GM18861 (cell line): Measurements from ENCODE around the gene NELL1.

Source experiments
- ATAC-seq: cut with Tn5 transposase; IDR thresholded peaks from one replicate; pipeline ENCODE4 v1.9.1; 2021; ENCODE audit not compliant: unreplicated experiment

The NELL1 gene

DNA sequence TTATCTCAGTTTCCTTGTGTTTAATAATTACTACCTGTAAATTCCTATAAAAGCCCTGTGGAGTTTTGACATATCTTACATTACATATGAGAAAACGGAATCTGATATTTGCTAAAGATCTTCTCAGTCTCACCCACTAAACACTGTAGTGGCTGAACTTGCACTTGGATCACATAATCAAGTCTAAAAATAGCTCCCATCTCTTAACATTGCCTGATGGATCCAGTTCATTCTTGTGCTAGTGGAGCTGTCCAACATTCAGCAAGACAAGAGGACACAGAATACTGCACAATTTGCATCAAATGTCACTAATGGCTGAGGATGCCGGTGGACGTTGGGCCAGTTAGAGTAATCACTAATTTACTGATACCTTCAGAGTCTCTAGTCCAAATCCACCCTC, 953.6 kb downstream of the NELL1 start:
- ATAC-seq: no peak
